ENCODE data around the gene MOG.

- TF ChIP-seq, protein P1, sequence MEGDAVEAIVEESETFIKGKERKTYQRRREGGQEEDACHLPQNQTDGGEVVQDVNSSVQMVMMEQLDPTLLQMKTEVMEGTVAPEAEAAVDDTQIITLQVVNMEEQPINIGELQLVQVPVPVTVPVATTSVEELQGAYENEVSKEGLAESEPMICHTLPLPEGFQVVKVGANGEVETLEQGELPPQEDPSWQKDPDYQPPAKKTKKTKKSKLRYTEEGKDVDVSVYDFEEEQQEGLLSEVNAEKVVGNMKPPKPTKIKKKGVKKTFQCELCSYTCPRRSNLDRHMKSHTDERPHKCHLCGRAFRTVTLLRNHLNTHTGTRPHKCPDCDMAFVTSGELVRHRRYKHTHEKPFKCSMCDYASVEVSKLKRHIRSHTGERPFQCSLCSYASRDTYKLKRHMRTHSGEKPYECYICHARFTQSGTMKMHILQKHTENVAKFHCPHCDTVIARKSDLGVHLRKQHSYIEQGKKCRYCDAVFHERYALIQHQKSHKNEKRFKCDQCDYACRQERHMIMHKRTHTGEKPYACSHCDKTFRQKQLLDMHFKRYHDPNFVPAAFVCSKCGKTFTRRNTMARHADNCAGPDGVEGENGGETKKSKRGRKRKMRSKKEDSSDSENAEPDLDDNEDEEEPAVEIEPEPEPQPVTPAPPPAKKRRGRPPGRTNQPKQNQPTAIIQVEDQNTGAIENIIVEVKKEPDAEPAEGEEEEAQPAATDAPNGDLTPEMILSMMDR (IDR thresholded peaks at IDR 0.05): no peak
- no peak for TF ChIP-seq EZH2 (IDR thresholded peaks at IDR 0.05; ENCODE audit: borderline replicate concordance, insufficient read depth, low read depth, low read length, poor library complexity, severe bottlenecking)
Observed at GRCh38 chr6:29647927-29648642, 8.8 kb upstream of the MOG start.

Measured in B cell (primary cell).